ENCODE measurements around the gene ZNF697. TPM values are rescaled to one million over a fixed set of nuclear protein-coding genes. Genes with fewer than 3 reads are reported as not detected.

ZNF697 gene
- total and polyA plus RNA-seq, 9 of the 15 experiments (the other 6 are each of a cell fraction or from before 2014, with no cell fraction given): 2.1 to 13.6 (median 8.3) TPM

- TF ChIP-seq ZNF407 (IDR thresholded peaks at IDR 0.05; ENCODE audit: low read depth) (peak; percentile 49; the same call in 1 of the 2 replicates), SMC3 (conservative IDR thresholded peaks at IDR 0.05; ENCODE audit: insufficient read depth, low read depth, low read length) (peak; percentile 64; the same call in 1 of the 2 replicates), ZBTB34 (CRISPR knock-in tag; IDR thresholded peaks at IDR 0.05) (no peak), MYC (IDR thresholded peaks at IDR 0.05; ENCODE audit: low read depth, low read length) (0 out of 2 replicates have a peak, but pooled peaks have one; percentile 26), MYC (CRISPR knock-in tag; IDR thresholded peaks at IDR 0.05; ENCODE audit: borderline replicate concordance, low read depth) (no peak), XRCC5 (IDR thresholded peaks at IDR 0.05; ENCODE audit: low read depth, low read length) (0 out of 2 replicates have a peak, but pooled peaks have one; percentile 44), ZNF511 (CRISPR knock-in tag; IDR thresholded peaks at IDR 0.05) (no peak), ZNF785 (CRISPR knock-in tag; IDR thresholded peaks at IDR 0.05) (no peak), ZNF24 (IDR thresholded peaks at IDR 0.05) (no peak), HDAC3 (IDR thresholded peaks at IDR 0.05; ENCODE audit: borderline replicate concordance, partially characterized antibody) (peak; percentile 34), ZNF699 (CRISPR knock-in tag; IDR thresholded peaks at IDR 0.05; ENCODE audit: insufficient replicate concordance) (no peak), MNT (conservative IDR thresholded peaks at IDR 0.05) (0 out of 4 replicates have a peak, but pooled peaks of 1 of the 2 experiments have one; percentile 10), BDP1 (IDR thresholded peaks at IDR 0.05; ENCODE audit: insufficient read depth, insufficient read length) (no peak)
Observed at GRCh38 chr1:119675349-119676345, 27.6 kb upstream of the ZNF697 start (continued).
